ENCODE results near the gene PCF11.

The PCF11 gene

DNA sequence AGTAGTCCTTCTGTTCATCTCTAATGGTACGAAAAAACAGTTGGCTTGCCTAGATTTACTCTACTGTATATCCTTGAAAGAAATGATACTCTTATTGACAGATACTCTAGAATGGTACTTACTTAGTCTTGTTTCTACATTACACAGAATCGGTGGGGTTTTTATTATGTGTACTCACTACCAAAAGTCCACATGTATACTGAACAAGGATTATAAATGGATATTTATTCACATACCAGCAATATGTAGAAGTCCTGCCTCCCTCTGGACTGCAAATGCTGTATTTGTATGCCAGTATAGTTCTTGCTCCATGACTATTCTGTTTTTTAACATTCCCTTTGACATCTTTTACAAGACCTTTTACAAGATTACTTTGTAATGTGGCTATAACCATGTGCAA, 13.9 kb downstream of the PCF11 start:
- Histone ChIP-seq H3K9me3 (ENCODE audit: control insufficient read depth, insufficient read depth, low read length) (no peaks in the 10 kb centered on the region), H3K4me1 (ENCODE audit: control insufficient read depth, insufficient read depth, low read length) (no peaks in the 10 kb centered on the region), H3K4me3 (ENCODE audit: low read depth, low read length) (no peak overlapping the region), H3K27me3 (ENCODE audit: control insufficient read depth, insufficient read depth, low read length) (no peaks in the 10 kb centered on the region), H3K36me3 (ENCODE audit: control insufficient read depth, insufficient read depth, low read length) (peaks cover 94% of the 10 kb centered on the region), H3K27ac (ENCODE audit: low read depth, low read length) (no peak overlapping the region), H3K9ac (ENCODE audit: low read depth, low read length) (no peak overlapping the region)

GRCh38 chr11:83172551-83172950, 15.6 kb downstream of the PCF11 start:
- Histone ChIP-seq H3K36me3 (ENCODE audit: control insufficient read depth, insufficient read depth, low read length) (peaks cover 93% of the 10 kb centered on the region), H3K4me1 (ENCODE audit: control insufficient read depth, insufficient read depth, low read length) (no peaks in the 10 kb centered on the region), H3K9ac (ENCODE audit: low read depth, low read length) (no peak overlapping the region), H3K4me3 (ENCODE audit: low read depth, low read length) (no peak overlapping the region), H3K27ac (ENCODE audit: low read depth, low read length) (no peak overlapping the region), H3K27me3 (ENCODE audit: control insufficient read depth, insufficient read depth, low read length) (no peaks in the 10 kb centered on the region), H3K9me3 (ENCODE audit: control insufficient read depth, insufficient read depth, low read length) (no peaks in the 10 kb centered on the region)

DNA sequence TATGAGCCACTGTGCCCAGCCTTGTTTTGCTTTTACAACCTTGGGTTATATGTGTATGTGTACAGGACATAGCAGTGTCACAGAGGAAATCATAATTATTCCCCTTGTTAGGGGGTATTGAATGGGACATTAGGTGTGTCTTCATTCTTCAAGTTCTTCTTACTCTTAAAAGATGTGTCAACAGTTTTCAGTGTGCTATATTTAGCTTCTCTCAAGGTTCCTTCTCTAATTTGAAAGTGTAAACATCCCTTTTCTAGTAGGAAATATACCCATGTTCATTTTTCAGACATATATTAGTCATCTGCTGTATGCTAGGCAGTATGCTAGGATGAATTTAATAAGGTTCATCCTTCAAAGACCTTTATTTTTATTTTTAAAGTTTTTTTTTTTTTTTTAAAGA, 17.1 kb downstream of the PCF11 start:
- peaks cover 93% of the 10 kb centered on the region for H3K36me3 ChIP-seq (ENCODE audit: control insufficient read depth, insufficient read depth, low read length)
- no peak overlapping the region for H3K4me3 ChIP-seq (ENCODE audit: low read depth, low read length)
- H3K27ac ChIP-seq (ENCODE audit: low read depth, low read length): no peak overlapping the region
- no peak overlapping the region for H3K9ac ChIP-seq (ENCODE audit: low read depth, low read length)
- no peaks in the 10 kb centered on the region for H3K27me3 ChIP-seq (ENCODE audit: control insufficient read depth, insufficient read depth, low read length)
- H3K4me1 ChIP-seq (ENCODE audit: control insufficient read depth, insufficient read depth, low read length): no peaks in the 10 kb centered on the region
- H3K9me3 ChIP-seq (ENCODE audit: control insufficient read depth, insufficient read depth, low read length): no peaks in the 10 kb centered on the region

GRCh38 chr11:83175815-83176214, 18.9 kb downstream of the PCF11 start:
- H3K27ac ChIP-seq (ENCODE audit: low read depth, low read length): no peak overlapping the region
- H3K9me3 ChIP-seq (ENCODE audit: control insufficient read depth, insufficient read depth, low read length): no peaks in the 10 kb centered on the region
- no peaks in the 10 kb centered on the region for H3K27me3 ChIP-seq (ENCODE audit: control insufficient read depth, insufficient read depth, low read length)
- H3K4me1 ChIP-seq (ENCODE audit: control insufficient read depth, insufficient read depth, low read length): no peaks in the 10 kb centered on the region
- no peak overlapping the region for H3K4me3 ChIP-seq (ENCODE audit: low read depth, low read length)
- H3K36me3 ChIP-seq (ENCODE audit: control insufficient read depth, insufficient read depth, low read length): peaks cover 91% of the 10 kb centered on the region
- no peak overlapping the region for H3K9ac ChIP-seq (ENCODE audit: low read depth, low read length)

- Histone ChIP-seq H3K9ac (ENCODE audit: low read depth, low read length) (no peak overlapping the region), H3K27me3 (ENCODE audit: control insufficient read depth, insufficient read depth, low read length) (no peaks in the 10 kb centered on the region), H3K4me1 (ENCODE audit: control insufficient read depth, insufficient read depth, low read length) (no peaks in the 10 kb centered on the region), H3K4me3 (ENCODE audit: low read depth, low read length) (no peak overlapping the region), H3K36me3 (ENCODE audit: control insufficient read depth, insufficient read depth, low read length) (peaks cover 94% of the 10 kb centered on the region), H3K9me3 (ENCODE audit: control insufficient read depth, insufficient read depth, low read length) (no peaks in the 10 kb centered on the region), H3K27ac (ENCODE audit: low read depth, low read length) (no peak overlapping the region)
These were observed 24.9 kb downstream of the PCF11 start for GRCh38 chr11:83181815-83182214.

GRCh38 chr11:83185767-83186166, 28.8 kb downstream of the PCF11 start:
- Histone ChIP-seq H3K36me3 (ENCODE audit: control insufficient read depth, insufficient read depth, low read length) (peaks cover 76% of the 10 kb centered on the region), H3K9me3 (ENCODE audit: control insufficient read depth, insufficient read depth, low read length) (no peaks in the 10 kb centered on the region), H3K27me3 (ENCODE audit: control insufficient read depth, insufficient read depth, low read length) (no peaks in the 10 kb centered on the region), H3K4me1 (ENCODE audit: control insufficient read depth, insufficient read depth, low read length) (no peaks in the 10 kb centered on the region), H3K9ac (ENCODE audit: low read depth, low read length) (no peak overlapping the region), H3K27ac (ENCODE audit: low read depth, low read length) (no peak overlapping the region), H3K4me3 (ENCODE audit: low read depth, low read length) (no peak overlapping the region)

DNA sequence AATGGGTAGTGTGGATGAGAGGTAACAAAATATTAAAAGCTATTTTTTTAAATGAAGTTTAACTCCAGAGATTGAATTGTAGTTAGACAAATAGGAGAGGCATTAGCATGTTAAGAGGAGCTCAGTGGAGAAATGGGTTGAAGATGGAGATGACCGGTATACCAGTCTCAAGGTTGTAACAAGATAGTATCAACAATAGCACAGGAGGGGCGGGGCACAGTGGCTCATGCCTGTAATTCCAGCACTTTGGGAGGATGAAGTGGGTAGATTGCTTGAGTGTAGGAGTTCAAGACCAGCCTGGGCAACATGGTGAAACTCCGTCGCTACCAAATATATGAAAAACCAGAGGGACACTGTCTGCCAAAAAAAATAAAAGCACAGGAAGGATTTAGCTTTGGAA, 30.5 kb downstream of the PCF11 start:
- H3K9ac ChIP-seq (ENCODE audit: low read depth, low read length): no peak overlapping the region
- 0 out of 2 replicates have a peak, but pooled peaks cover 3% of the 10 kb centered on the region for H3K4me1 ChIP-seq (ENCODE audit: control insufficient read depth, insufficient read depth, low read length)
- H3K27ac ChIP-seq (ENCODE audit: low read depth, low read length): no peak overlapping the region
- no peaks in the 10 kb centered on the region for H3K9me3 ChIP-seq (ENCODE audit: control insufficient read depth, insufficient read depth, low read length)
- no peak overlapping the region for H3K4me3 ChIP-seq (ENCODE audit: low read depth, low read length)
- no peaks in the 10 kb centered on the region for H3K27me3 ChIP-seq (ENCODE audit: control insufficient read depth, insufficient read depth, low read length)
- H3K36me3 ChIP-seq (ENCODE audit: control insufficient read depth, insufficient read depth, low read length): peaks cover 75% of the 10 kb centered on the region

- Histone ChIP-seq H3K4me3 (ENCODE audit: low read depth, low read length) (no peak overlapping the region), H3K9ac (ENCODE audit: low read depth, low read length) (no peak overlapping the region), H3K36me3 (ENCODE audit: control insufficient read depth, insufficient read depth, low read length) (peaks cover 38% of the 10 kb centered on the region)
These were observed 34.6 kb downstream of the PCF11 start for GRCh38 chr11:83191491-83191890.

GRCh38 chr11:83191986-83192385, 35.1 kb downstream of the PCF11 start:
- peaks cover 14% of the 10 kb centered on the region; the same call in 1 of the 2 replicates for H3K4me1 ChIP-seq (ENCODE audit: control insufficient read depth, insufficient read depth, low read length)
- H3K4me3 ChIP-seq (ENCODE audit: low read depth, low read length): peak overlapping the region; percentile 94; the same call in 1 of the 2 replicates

More at GRCh38 chr11:83191491-83191890, 34.6 kb downstream of the PCF11 start:
- Histone ChIP-seq H3K4me1 (ENCODE audit: control insufficient read depth, insufficient read depth, low read length) (peaks cover 14% of the 10 kb centered on the region; the same call in 1 of the 2 replicates), H3K9me3 (ENCODE audit: control insufficient read depth, insufficient read depth, low read length) (no peaks in the 10 kb centered on the region), H3K27me3 (ENCODE audit: control insufficient read depth, insufficient read depth, low read length) (peaks cover 7% of the 10 kb centered on the region), H3K27ac (ENCODE audit: low read depth, low read length) (no peak overlapping the region)

GRCh38 chr11:83192606-83193245, 35.8 kb downstream of the PCF11 start:
- peak overlapping the region; percentile 94 for H3K4me3 ChIP-seq (ENCODE audit: low read depth, low read length)
- peaks cover 7% of the 10 kb centered on the region for H3K27me3 ChIP-seq (ENCODE audit: control insufficient read depth, insufficient read depth, low read length)
- peak overlapping the region; percentile 89 for H3K27ac ChIP-seq (ENCODE audit: low read depth, low read length)
- H3K9me3 ChIP-seq (ENCODE audit: control insufficient read depth, insufficient read depth, low read length): no peaks in the 10 kb centered on the region
- H3K36me3 ChIP-seq (ENCODE audit: control insufficient read depth, insufficient read depth, low read length): peaks cover 35% of the 10 kb centered on the region
- peak overlapping the region; percentile 87 for H3K9ac ChIP-seq (ENCODE audit: low read depth, low read length)
- peaks cover 14% of the 10 kb centered on the region; the same call in 1 of the 2 replicates for H3K4me1 ChIP-seq (ENCODE audit: control insufficient read depth, insufficient read depth, low read length)

More at GRCh38 chr11:83191986-83192385, 35.1 kb downstream of the PCF11 start:
- no peak overlapping the region for H3K9ac ChIP-seq (ENCODE audit: low read depth, low read length)
- no peaks in the 10 kb centered on the region for H3K9me3 ChIP-seq (ENCODE audit: control insufficient read depth, insufficient read depth, low read length)
- H3K27ac ChIP-seq (ENCODE audit: low read depth, low read length): no peak overlapping the region
- peaks cover 35% of the 10 kb centered on the region for H3K36me3 ChIP-seq (ENCODE audit: control insufficient read depth, insufficient read depth, low read length)
- H3K27me3 ChIP-seq (ENCODE audit: control insufficient read depth, insufficient read depth, low read length): peaks cover 7% of the 10 kb centered on the region

DNA sequence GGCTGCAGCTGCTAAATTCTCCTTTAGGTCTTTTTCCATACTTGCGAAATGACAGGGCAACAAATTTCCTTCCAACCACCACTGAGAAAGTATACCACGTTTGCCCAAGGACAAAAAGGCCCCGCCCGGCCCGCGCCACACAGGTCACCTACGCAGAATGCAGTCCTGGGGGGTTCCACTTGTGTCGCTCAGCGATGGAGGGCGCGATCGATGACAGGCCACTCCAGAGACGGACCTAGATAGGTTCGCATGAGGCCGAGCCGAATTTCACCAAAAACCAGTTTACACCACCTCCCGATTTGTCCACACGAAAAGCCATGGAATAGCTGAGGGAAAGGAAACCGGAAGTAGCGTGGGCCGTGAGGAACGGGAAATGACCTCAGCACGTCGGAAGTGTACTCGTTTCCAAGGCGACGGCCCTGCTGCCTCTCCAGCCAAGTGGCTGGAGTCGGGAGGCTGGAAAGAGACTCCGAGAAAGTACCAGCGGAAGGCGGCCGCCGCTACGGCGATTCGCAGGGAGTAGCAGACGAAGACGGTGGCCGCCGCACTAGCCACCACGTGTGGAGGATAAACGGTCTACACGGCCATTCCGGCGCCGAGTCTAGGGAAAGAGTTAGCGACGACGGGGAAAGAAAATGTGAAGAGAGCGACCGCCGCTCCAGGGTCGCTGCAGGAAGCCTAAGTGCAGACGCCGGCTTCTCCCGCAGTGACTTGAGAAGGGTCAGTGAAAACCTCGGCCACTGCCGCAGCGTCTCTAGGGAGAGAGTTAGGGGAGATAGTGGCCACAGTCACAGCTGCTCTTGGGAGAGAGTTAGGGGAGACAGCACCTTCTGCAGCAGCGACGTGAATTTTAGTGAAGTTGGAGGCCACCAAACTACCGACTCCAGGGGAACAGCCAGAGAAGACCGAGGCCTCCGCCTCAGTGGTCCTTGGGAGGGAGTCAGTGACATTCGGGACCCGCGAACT, 36.7 kb downstream of the PCF11 start, which contains the start of gene ANKRD42:
TSS of gene ANKRD42 (plus strand) at position 398 of the 966 bp plus-strand sequence. CDS start 959 bp downstream, outside the sequence.
- Histone ChIP-seq H3K9ac (ENCODE audit: low read depth, low read length) (peak within 1 kb of the TSS; percentile 87), H3K36me3 (ENCODE audit: control insufficient read depth, insufficient read depth, low read length) (peaks cover 34% of the 10 kb centered on the region), H3K4me1 (ENCODE audit: control insufficient read depth, insufficient read depth, low read length) (peaks cover 14% of the 10 kb centered on the region; the same call in 1 of the 2 replicates), H3K27me3 (ENCODE audit: control insufficient read depth, insufficient read depth, low read length) (peaks cover 7% of the 10 kb centered on the region), H3K4me3 (ENCODE audit: low read depth, low read length) (peak within 1 kb of the TSS; percentile 94), H3K27ac (ENCODE audit: low read depth, low read length) (peak within 1 kb of the TSS; percentile 89), H3K9me3 (ENCODE audit: control insufficient read depth, insufficient read depth, low read length) (no peaks in the 10 kb centered on the region)
